GM12878 (cell line): ENCODE data around the gene NOTCH1. TPM values are rescaled to one million over a fixed set of nuclear protein-coding genes. Genes with fewer than 3 reads are reported as not detected.

Experiments
- BACH1 ChIP-seq: fragments of 450-650 bp; IDR thresholded peaks from 2 replicates; pipeline ENCODE4 v1.6.1; 2017; ENCODE audit warnings: mild to moderate bottlenecking, borderline replicate concordance
- FOXK2 ChIP-seq: fragments of 450-650 bp; IDR thresholded peaks from 2 replicates; pipeline ENCODE4 v1.6.1; 2017; ENCODE audit warnings: mild to moderate bottlenecking, moderate library complexity
- FOXM1 ChIP-seq: IDR thresholded peaks from 2 replicates; pipeline ENCODE4 v1.6.1; 2012; ENCODE audit warnings: low read depth, mild to moderate bottlenecking, inconsistent platforms, low read length, moderate library complexity
- GATAD2B ChIP-seq: fragments of 450-650 bp; conservative IDR thresholded peaks from 2 replicates; pipeline ENCODE4 v1.6.1; 2017; ENCODE audit warnings: low read depth, mild to moderate bottlenecking, moderate library complexity
- HCFC1 ChIP-seq: fragments of 150-350 bp; IDR thresholded peaks from 2 replicates; pipeline ENCODE4 v1.6.1; 2014; ENCODE audit warnings: low read length
- MEF2B ChIP-seq: fragments of 450-650 bp; IDR thresholded peaks from 2 replicates; pipeline ENCODE4 v1.6.1; 2018; ENCODE audit warnings: mild to moderate bottlenecking, moderate library complexity; ENCODE audit not compliant: partially characterized antibody, poor library complexity, severe bottlenecking
- MYC ChIP-seq: IDR thresholded peaks from 2 replicates; pipeline ENCODE4 v1.6.1; 2011; ENCODE audit warnings: mild to moderate bottlenecking, low read length, moderate library complexity, inconsistent platforms; ENCODE audit not compliant: insufficient read depth, insufficient replicate concordance, insufficient read length, severe bottlenecking
- NBN ChIP-seq: fragments of 450-650 bp; IDR thresholded peaks from 2 replicates; pipeline ENCODE4 v1.6.1; 2016
- NFYA ChIP-seq: IDR thresholded peaks from 2 replicates; pipeline ENCODE4 v1.6.1; 2011; ENCODE audit warnings: low read depth, mild to moderate bottlenecking, low read length, improper control_type of control experiment, borderline replicate concordance
- NR2F1 ChIP-seq: fragments of 450-650 bp; conservative IDR thresholded peaks from 2 replicates; pipeline ENCODE4 v1.6.1; 2017; ENCODE audit warnings: mild to moderate bottlenecking
- NRF1 ChIP-seq: conservative IDR thresholded peaks from 2 replicates; pipeline ENCODE4 v1.6.1; 2011; ENCODE audit warnings: mild to moderate bottlenecking, low read depth, low read length, improper control_type of control experiment
- POU2F2 ChIP-seq: IDR thresholded peaks from 3 replicates; pipeline ENCODE4 v1.6.1; 2011; ENCODE audit warnings: low read depth, mild to moderate bottlenecking, low read length, borderline replicate concordance
- RELA ChIP-seq: fragments of 450-650 bp; IDR thresholded peaks from 2 replicates; pipeline ENCODE4 v1.8.0; 2014; ENCODE audit warnings: borderline replicate concordance; ENCODE audit not compliant: partially characterized antibody
- polyA plus RNA-seq, 11 experiments: library from polyadenylated mRNA; depleted of rRNA in 4 of 11; unstranded in 6 of 11; stranded (reverse) in 5 of 11; fragments of >200 nt; fragmentation: Nextera tagmentation in 4 of 11; fragmentation: Illumina TruSeq in 1 of 11; extraction: Ambion mirVana in 4 of 11; extraction: Trizol in 1 of 11; gene quantifications; 1 replicate in 1 of 11; 2 replicates in 10 of 11; pipeline versions ENCODE4 v1.2.1 to v1.2.3, GENCODE V29; 2011 to 2016; ENCODE audit warnings: inconsistent platforms in 2 of 11, missing spikeins in 2 of 11, low read depth in 1 of 11
- total RNA-seq, 4 experiments: library from RNA; depleted of rRNA in 3 of 4; stranded (reverse); fragments of >200 nt in 3 of 4; fragmentation: Illumina TruSeq in 1 of 4; extraction: Trizol in 1 of 4; gene quantifications; 2 replicates each; pipeline versions ENCODE4 v1.2.1 to v1.2.3, GENCODE V29; 2013 to 2021
- TF ChIP-seq, protein P1 (sequence below): IDR thresholded peaks from 2 replicates; pipeline ENCODE4 v1.6.1; 2012; ENCODE audit warnings: low read depth, low read length, improper control_type of control experiment
- TF ChIP-seq, protein P2 (sequence below): fragments of 450-650 bp; IDR thresholded peaks from 2 replicates; pipeline ENCODE4 v1.6.1; 2014; ENCODE audit warnings: mild to moderate bottlenecking
- TF ChIP-seq, protein P3 (sequence below): IDR thresholded peaks from 2 replicates; pipeline ENCODE4 v1.6.1; 2011; ENCODE audit warnings: borderline replicate concordance, low read depth, mild to moderate bottlenecking, moderate library complexity, mixed read lengths, low read length; ENCODE audit not compliant: insufficient read depth; ENCODE audit errors: extremely low read length
- TF ChIP-seq, protein P4 (sequence below): fragments of 450-650 bp; IDR thresholded peaks from 2 replicates; pipeline ENCODE4 v1.6.1; 2017; ENCODE audit warnings: mild to moderate bottlenecking, moderate library complexity
- TF ChIP-seq, protein P5 (sequence below): IDR thresholded peaks from 2 replicates; pipeline ENCODE4 v1.6.1; 2011; ENCODE audit warnings: low read depth, low read length, improper control_type of control experiment, borderline replicate concordance
- TF ChIP-seq, protein P6 (sequence below): fragments of 450-650 bp; IDR thresholded peaks from 2 replicates; pipeline ENCODE4 v1.6.1; 2016; ENCODE audit warnings: mild to moderate bottlenecking

The NOTCH1 gene
- total and polyA plus RNA-seq, 10 of the 15 experiments (the other 5 are each of a cell fraction or from before 2014, with no cell fraction given): 0.02 to 40.0 (median 3.7) TPM

DNA sequence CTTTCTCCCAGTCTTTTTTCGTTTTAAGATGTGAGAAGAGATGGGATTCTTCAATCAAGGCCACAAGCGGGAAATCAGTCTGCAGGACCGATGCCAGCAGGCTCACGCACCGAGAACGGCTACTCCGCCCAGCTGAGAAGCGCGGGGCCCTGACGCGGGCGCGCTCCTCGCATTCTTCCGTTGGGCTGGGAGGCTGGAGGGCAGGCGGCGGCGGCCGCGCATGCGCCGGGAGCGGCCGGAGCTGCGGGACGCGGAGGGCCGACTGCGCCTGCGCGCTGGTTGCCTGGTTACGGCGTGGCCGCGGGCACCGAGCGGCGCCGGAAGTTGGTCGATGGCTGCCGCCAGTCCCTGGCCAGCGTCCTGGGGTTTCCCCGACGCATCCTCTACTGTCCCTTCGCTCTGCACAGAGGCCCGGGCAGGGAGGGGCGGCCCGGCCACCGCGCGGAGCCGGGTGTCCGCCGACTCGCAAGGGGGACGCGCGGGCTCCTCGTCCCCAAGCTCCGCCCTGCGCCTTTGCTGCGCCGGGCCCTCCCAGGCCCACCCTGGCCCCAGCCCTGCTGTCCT lies 62.2 kb downstream of the NOTCH1 start (continued):
- TF ChIP-seq, protein P1, sequence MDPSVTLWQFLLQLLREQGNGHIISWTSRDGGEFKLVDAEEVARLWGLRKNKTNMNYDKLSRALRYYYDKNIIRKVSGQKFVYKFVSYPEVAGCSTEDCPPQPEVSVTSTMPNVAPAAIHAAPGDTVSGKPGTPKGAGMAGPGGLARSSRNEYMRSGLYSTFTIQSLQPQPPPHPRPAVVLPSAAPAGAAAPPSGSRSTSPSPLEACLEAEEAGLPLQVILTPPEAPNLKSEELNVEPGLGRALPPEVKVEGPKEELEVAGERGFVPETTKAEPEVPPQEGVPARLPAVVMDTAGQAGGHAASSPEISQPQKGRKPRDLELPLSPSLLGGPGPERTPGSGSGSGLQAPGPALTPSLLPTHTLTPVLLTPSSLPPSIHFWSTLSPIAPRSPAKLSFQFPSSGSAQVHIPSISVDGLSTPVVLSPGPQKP: peak; percentile 86
- TF ChIP-seq, protein P2, sequence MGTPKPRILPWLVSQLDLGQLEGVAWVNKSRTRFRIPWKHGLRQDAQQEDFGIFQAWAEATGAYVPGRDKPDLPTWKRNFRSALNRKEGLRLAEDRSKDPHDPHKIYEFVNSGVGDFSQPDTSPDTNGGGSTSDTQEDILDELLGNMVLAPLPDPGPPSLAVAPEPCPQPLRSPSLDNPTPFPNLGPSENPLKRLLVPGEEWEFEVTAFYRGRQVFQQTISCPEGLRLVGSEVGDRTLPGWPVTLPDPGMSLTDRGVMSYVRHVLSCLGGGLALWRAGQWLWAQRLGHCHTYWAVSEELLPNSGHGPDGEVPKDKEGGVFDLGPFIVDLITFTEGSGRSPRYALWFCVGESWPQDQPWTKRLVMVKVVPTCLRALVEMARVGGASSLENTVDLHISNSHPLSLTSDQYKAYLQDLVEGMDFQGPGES: peak; percentile 52
- no peak for TF ChIP-seq NFYA
- peak; percentile 54 for TF ChIP-seq NR2F1
- peak; percentile 28; the same call in 1 of the 2 replicates for TF ChIP-seq HCFC1
- TF ChIP-seq, protein P3, sequence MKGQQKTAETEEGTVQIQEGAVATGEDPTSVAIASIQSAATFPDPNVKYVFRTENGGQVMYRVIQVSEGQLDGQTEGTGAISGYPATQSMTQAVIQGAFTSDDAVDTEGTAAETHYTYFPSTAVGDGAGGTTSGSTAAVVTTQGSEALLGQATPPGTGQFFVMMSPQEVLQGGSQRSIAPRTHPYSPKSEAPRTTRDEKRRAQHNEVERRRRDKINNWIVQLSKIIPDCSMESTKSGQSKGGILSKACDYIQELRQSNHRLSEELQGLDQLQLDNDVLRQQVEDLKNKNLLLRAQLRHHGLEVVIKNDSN: no peak
- TF ChIP-seq MYC: no peak
- no peak for TF ChIP-seq POU2F2
- peak; percentile 20; the same call in 1 of the 2 replicates for TF ChIP-seq GATAD2B
- TF ChIP-seq, protein P4, sequence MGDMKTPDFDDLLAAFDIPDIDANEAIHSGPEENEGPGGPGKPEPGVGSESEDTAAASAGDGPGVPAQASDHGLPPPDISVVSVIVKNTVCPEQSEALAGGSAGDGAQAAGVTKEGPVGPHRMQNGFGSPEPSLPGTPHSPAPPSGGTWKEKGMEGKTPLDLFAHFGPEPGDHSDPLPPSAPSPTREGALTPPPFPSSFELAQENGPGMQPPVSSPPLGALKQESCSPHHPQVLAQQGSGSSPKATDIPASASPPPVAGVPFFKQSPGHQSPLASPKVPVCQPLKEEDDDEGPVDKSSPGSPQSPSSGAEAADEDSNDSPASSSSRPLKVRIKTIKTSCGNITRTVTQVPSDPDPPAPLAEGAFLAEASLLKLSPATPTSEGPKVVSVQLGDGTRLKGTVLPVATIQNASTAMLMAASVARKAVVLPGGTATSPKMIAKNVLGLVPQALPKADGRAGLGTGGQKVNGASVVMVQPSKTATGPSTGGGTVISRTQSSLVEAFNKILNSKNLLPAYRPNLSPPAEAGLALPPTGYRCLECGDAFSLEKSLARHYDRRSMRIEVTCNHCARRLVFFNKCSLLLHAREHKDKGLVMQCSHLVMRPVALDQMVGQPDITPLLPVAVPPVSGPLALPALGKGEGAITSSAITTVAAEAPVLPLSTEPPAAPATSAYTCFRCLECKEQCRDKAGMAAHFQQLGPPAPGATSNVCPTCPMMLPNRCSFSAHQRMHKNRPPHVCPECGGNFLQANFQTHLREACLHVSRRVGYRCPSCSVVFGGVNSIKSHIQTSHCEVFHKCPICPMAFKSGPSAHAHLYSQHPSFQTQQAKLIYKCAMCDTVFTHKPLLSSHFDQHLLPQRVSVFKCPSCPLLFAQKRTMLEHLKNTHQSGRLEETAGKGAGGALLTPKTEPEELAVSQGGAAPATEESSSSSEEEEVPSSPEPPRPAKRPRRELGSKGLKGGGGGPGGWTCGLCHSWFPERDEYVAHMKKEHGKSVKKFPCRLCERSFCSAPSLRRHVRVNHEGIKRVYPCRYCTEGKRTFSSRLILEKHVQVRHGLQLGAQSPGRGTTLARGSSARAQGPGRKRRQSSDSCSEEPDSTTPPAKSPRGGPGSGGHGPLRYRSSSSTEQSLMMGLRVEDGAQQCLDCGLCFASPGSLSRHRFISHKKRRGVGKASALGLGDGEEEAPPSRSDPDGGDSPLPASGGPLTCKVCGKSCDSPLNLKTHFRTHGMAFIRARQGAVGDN: peak; percentile 81
- peak; percentile 67 for TF ChIP-seq BACH1
- TF ChIP-seq RELA: peak; percentile 73
- no peak for TF ChIP-seq FOXM1
- peak; percentile 90 for TF ChIP-seq NRF1
- TF ChIP-seq, protein P5, sequence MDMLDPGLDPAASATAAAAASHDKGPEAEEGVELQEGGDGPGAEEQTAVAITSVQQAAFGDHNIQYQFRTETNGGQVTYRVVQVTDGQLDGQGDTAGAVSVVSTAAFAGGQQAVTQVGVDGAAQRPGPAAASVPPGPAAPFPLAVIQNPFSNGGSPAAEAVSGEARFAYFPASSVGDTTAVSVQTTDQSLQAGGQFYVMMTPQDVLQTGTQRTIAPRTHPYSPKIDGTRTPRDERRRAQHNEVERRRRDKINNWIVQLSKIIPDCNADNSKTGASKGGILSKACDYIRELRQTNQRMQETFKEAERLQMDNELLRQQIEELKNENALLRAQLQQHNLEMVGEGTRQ: no peak
- peak; percentile 50; the same call in 1 of the 2 replicates for TF ChIP-seq FOXK2
- TF ChIP-seq NBN: peak; percentile 67; the same call in 1 of the 2 replicates
- TF ChIP-seq MEF2B: no peak
- TF ChIP-seq, protein P6, sequence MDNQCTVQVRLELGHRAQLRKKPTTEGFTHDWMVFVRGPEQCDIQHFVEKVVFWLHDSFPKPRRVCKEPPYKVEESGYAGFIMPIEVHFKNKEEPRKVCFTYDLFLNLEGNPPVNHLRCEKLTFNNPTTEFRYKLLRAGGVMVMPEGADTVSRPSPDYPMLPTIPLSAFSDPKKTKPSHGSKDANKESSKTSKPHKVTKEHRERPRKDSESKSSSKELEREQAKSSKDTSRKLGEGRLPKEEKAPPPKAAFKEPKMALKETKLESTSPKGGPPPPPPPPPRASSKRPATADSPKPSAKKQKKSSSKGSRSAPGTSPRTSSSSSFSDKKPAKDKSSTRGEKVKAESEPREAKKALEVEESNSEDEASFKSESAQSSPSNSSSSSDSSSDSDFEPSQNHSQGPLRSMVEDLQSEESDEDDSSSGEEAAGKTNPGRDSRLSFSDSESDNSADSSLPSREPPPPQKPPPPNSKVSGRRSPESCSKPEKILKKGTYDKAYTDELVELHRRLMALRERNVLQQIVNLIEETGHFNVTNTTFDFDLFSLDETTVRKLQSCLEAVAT: no peak
